ENCODE results near the gene SIX1. TPM values are rescaled to one million over a fixed set of nuclear protein-coding genes. Genes with fewer than 3 reads are reported as not detected.

SIX1 gene
- total RNA-seq, 1 donor from 2014 or later, result not detected

GRCh38 chr14:60632257-60632656 lies 17.0 kb downstream of the SIX1 start:
- no peak overlapping the region for H3K27ac ChIP-seq (replicated peaks)
- H3K9me3 ChIP-seq (replicated peaks), result no peaks in the 10 kb centered on the region
- H3K36me3 ChIP-seq, result no peaks in the 10 kb centered on the region
- TF ChIP-seq, protein P1, sequence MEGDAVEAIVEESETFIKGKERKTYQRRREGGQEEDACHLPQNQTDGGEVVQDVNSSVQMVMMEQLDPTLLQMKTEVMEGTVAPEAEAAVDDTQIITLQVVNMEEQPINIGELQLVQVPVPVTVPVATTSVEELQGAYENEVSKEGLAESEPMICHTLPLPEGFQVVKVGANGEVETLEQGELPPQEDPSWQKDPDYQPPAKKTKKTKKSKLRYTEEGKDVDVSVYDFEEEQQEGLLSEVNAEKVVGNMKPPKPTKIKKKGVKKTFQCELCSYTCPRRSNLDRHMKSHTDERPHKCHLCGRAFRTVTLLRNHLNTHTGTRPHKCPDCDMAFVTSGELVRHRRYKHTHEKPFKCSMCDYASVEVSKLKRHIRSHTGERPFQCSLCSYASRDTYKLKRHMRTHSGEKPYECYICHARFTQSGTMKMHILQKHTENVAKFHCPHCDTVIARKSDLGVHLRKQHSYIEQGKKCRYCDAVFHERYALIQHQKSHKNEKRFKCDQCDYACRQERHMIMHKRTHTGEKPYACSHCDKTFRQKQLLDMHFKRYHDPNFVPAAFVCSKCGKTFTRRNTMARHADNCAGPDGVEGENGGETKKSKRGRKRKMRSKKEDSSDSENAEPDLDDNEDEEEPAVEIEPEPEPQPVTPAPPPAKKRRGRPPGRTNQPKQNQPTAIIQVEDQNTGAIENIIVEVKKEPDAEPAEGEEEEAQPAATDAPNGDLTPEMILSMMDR (IDR thresholded peaks at IDR 0.05; ENCODE audit: borderline replicate concordance), result no peak
- DNase-seq, result no peak
- intact Hi-C loops (cut with micrococcal nuclease), result no loop called here
- H3K4me1 ChIP-seq, result peaks cover 3% of the 10 kb centered on the region
- no peak overlapping the region for H3K4me3 ChIP-seq
- H3K27me3 ChIP-seq (ENCODE audit: low read depth), result peaks cover 85% of the 10 kb centered on the region

DNA sequence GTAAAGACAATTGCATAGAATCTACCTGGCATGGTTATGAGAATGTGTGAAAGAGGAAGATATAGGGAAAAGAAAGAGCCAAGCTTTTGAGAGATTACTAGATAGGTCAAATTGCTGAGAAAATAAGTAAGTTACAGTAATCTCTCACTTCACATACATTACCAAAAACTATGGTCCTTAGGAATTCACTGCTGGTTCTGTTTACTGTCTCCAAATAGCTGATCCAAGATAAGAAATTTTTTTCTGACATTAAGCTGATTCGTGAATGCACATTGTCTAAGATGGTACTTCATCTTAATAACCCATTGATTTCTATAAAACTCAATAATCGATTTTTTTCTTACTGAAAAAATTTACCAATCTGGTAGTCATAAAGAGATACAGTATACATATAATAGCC lies 17.4 kb downstream of the SIX1 start:
- Histone ChIP-seq H3K27me3 (ENCODE audit: low read depth) (peaks cover 85% of the 10 kb centered on the region), H3K27ac (replicated peaks) (no peak overlapping the region), H3K4me1 (no peaks in the 10 kb centered on the region)

DNA sequence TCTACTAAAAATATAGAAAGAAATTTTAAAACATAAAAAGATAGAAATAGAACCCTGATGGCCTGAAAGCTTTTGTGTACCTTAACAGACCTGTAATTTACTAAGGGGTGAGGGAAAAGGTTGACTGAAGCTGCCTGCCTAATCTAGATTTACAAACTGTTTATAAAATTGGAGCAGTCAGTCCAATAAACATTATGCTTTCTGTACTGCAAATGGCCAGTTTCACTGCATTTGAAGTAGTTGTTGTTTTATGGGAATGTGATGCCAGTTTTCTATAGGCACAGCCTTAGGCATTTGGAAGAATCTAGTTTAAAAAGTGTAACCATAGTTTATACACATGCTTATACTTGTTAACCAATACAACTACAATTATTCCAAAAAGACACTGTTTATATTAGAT lies 19.1 kb downstream of the SIX1 start:
- H3K36me3 ChIP-seq, result no peaks in the 10 kb centered on the region
- H3K27ac ChIP-seq (replicated peaks), result no peak overlapping the region
- TF ChIP-seq, protein P1 (IDR thresholded peaks at IDR 0.05; ENCODE audit: borderline replicate concordance), result no peak
- H3K4me3 ChIP-seq, result no peak overlapping the region
- DNase-seq, result no peak
- H3K27me3 ChIP-seq (ENCODE audit: low read depth), result peaks cover 80% of the 10 kb centered on the region
- H3K9me3 ChIP-seq (replicated peaks), result no peaks in the 10 kb centered on the region
- H3K4me1 ChIP-seq, result no peaks in the 10 kb centered on the region
- intact Hi-C loops (cut with micrococcal nuclease), result no loop called here

More for the DNA sequence above, 17.4 kb downstream of the SIX1 start:
- no peaks in the 10 kb centered on the region for H3K36me3 ChIP-seq
- H3K9me3 ChIP-seq (replicated peaks), result no peaks in the 10 kb centered on the region
- intact Hi-C loops (cut with micrococcal nuclease), result no loop called here
- no peak overlapping the region for H3K4me3 ChIP-seq
- no peak for DNase-seq
- TF ChIP-seq, protein P1 (IDR thresholded peaks at IDR 0.05; ENCODE audit: borderline replicate concordance), result no peak

DNA sequence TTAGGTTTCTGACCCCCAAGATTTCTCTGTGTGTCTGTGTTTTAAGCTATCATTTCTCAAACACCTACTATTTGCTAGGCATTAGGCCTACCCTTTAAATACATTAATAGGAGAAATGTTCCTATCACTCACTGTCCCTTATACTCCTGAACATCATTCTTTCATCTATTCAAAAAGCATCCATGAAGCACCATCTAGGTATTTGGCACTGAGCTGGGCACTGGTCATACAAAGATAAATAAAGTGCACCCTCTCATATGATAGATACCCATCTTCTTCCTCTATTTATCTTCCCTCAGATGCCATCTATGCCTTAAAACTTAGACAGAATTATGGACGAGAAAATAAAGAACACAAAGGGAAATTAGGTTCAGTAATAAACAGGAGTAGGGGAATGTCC lies 20.4 kb downstream of the SIX1 start:
- intact Hi-C loops (cut with micrococcal nuclease), result loop anchor here (5.0 kb wide), 1 partner anchor 623 kb away; no protein-coding TSS in a partner anchor
- H3K27ac ChIP-seq (replicated peaks), result no peak overlapping the region
- DNase-seq, result no peak
- H3K4me1 ChIP-seq, result no peaks in the 10 kb centered on the region
- H3K36me3 ChIP-seq, result no peaks in the 10 kb centered on the region
- TF ChIP-seq, protein P1 (IDR thresholded peaks at IDR 0.05; ENCODE audit: borderline replicate concordance), result no peak
- no peak overlapping the region for H3K4me3 ChIP-seq
- H3K27me3 ChIP-seq (ENCODE audit: low read depth), result peaks cover 80% of the 10 kb centered on the region
- H3K9me3 ChIP-seq (replicated peaks), result no peaks in the 10 kb centered on the region

GRCh38 chr14:60622917-60623257 lies 26.4 kb downstream of the SIX1 start:
- Histone ChIP-seq H3K36me3 (no peaks in the 10 kb centered on the region), H3K27me3 (ENCODE audit: low read depth) (peaks cover 68% of the 10 kb centered on the region), H3K4me1 (no peaks in the 10 kb centered on the region), H3K4me3 (no peak overlapping the region), H3K27ac (replicated peaks) (no peak overlapping the region), H3K9me3 (replicated peaks) (no peaks in the 10 kb centered on the region)
- DNase-seq, result no peak
- TF ChIP-seq, protein P1 (IDR thresholded peaks at IDR 0.05; ENCODE audit: borderline replicate concordance), result no peak
- intact Hi-C loops (cut with micrococcal nuclease), result no loop called here

Data from left ventricle myocardium inferior (tissue), 1 donor.